Measurements from ENCODE around the gene CNGB1. TPM values are rescaled to one million over a fixed set of nuclear protein-coding genes. Genes with fewer than 3 reads are reported as not detected.
"Not testable (repeated sequence)": the region's sequence is repeated elsewhere in the genome, so short reads cannot be mapped to it uniquely, and the experiment has no call there.

CNGB1 gene
- total RNA-seq, 2 donors from 2014 or later, result 0.05 to 0.69 TPM

- Histone ChIP-seq H3K36me3 (no peaks in the 10 kb centered on the region), H3K9ac (ENCODE audit: low read depth in 2 of 2, low read length in 2 of 2) (no peak overlapping the region), H3K27me3 (no peaks in the 10 kb centered on the region), H3K27ac (no peak overlapping the region), H3K4me1 (no peaks in the 10 kb centered on the region), H3K4me3 (no peak overlapping the region), H3K9me3 (no peaks in the 10 kb centered on the region)
- intact Hi-C loops (cut with DNase I), result no loop called here
- no peak for TF ChIP-seq CTCF (IDR thresholded peaks at IDR 0.05)
- no peak for DNase-seq
Observed at GRCh38 chr16:57842601-57843000, 128.3 kb downstream of the CNGB1 start.

GRCh38 chr16:57840833-57841232 lies 130.1 kb downstream of the CNGB1 start:
- H3K9ac ChIP-seq (ENCODE audit: low read depth in 2 of 2, low read length in 2 of 2), result no peak overlapping the region
- no peaks in the 10 kb centered on the region for H3K27me3 ChIP-seq
- intact Hi-C loops (cut with DNase I), result no loop called here
- DNase-seq, result no peak
- no peaks in the 10 kb centered on the region for H3K36me3 ChIP-seq
- no peak overlapping the region for H3K27ac ChIP-seq
- no peak overlapping the region for H3K4me3 ChIP-seq
- no peaks in the 10 kb centered on the region for H3K9me3 ChIP-seq
- TF ChIP-seq CTCF (IDR thresholded peaks at IDR 0.05), result no peak
- no peaks in the 10 kb centered on the region for H3K4me1 ChIP-seq

DNA sequence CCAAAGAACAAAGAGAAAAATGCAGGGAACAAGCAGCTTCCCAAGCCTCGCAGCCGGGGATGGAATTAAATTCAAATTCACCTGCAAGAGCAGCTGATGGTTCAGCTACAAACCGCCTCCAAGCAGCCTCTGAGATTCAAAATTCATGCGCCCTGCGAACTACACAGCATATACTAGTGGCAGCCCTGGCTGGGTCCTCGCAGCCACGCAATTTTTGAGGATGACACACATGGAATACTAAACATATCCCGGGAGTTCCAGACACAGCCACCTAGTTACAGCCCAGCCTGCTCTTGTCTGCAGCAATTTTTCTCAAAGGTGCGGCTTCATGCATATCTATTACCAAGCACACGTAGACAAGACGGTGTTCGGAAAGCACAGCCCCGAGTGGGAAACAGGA lies 132.8 kb downstream of the CNGB1 start:
- intact Hi-C loops (cut with DNase I), result no loop called here
- no peak for DNase-seq
- no peak for TF ChIP-seq CTCF (IDR thresholded peaks at IDR 0.05)

GRCh38 chr16:57837305-57838125 lies 133.4 kb downstream of the CNGB1 start:
- intact Hi-C loops (cut with DNase I), result no loop called here
- Histone ChIP-seq H3K4me3 (no peak overlapping the region), H3K27me3 (no peaks in the 10 kb centered on the region), H3K4me1 (no peaks in the 10 kb centered on the region), H3K36me3 (no peaks in the 10 kb centered on the region), H3K9ac (ENCODE audit: low read depth in 2 of 2, low read length in 2 of 2) (no peak overlapping the region), H3K9me3 (no peaks in the 10 kb centered on the region), H3K27ac (no peak overlapping the region)
- DNase-seq, result no peak
- TF ChIP-seq CTCF (IDR thresholded peaks at IDR 0.05), result no peak

More for the DNA sequence above, 132.8 kb downstream of the CNGB1 start:
- Histone ChIP-seq H3K36me3 (no peaks in the 10 kb centered on the region), H3K27ac (no peak overlapping the region), H3K27me3 (no peaks in the 10 kb centered on the region), H3K4me3 (no peak overlapping the region), H3K9ac (ENCODE audit: low read depth in 2 of 2, low read length in 2 of 2) (no peak overlapping the region), H3K9me3 (no peaks in the 10 kb centered on the region), H3K4me1 (no peaks in the 10 kb centered on the region)

DNA sequence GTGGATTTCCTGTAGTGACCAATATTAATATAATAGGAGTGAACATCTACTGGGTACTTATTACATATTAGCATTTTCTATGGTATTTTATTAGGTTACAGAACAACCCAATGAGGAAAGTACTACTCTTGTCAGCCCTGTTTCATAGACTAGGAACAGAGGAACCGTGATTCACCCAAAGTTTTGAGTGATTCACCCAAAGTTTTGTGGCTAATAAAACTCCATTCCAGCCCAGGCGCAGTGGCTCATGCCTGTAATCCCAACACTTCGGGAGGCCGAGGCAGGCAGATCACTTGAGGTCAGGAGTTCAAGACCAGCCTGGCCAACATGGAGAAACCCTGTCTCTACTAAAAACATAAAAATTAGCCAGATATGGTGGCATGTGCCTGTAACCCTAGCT lies 135.5 kb downstream of the CNGB1 start:
- H3K27me3 ChIP-seq; H3K9ac ChIP-seq (ENCODE audit: low read depth in 2 of 2, low read length in 2 of 2); DNase-seq; intact Hi-C loops (cut with DNase I); H3K36me3 ChIP-seq; H3K4me1 ChIP-seq; H3K27ac ChIP-seq; H3K9me3 ChIP-seq; H3K4me3 ChIP-seq: not testable (repeated sequence)

GRCh38 chr16:57834936-57835335 lies 136.0 kb downstream of the CNGB1 start:
- H3K27ac ChIP-seq, result no peak overlapping the region

More at GRCh38 chr16:57834936-57835335, 136.0 kb downstream of the CNGB1 start:
- no peak for TF ChIP-seq CTCF (IDR thresholded peaks at IDR 0.05)
- Histone ChIP-seq H3K9ac (ENCODE audit: low read depth in 2 of 2, low read length in 2 of 2) (no peak overlapping the region), H3K36me3 (no peaks in the 10 kb centered on the region), H3K4me1 (no peaks in the 10 kb centered on the region), H3K4me3 (no peak overlapping the region), H3K9me3 (no peaks in the 10 kb centered on the region), H3K27me3 (no peaks in the 10 kb centered on the region)
- no peak for DNase-seq
- intact Hi-C loops (cut with DNase I), result no loop called here
